Fibroblast of pulmonary artery (primary cell): Measurements from ENCODE around the gene HDDC2.

Source experiments
- DNase-seq: peaks from one replicate; pipeline ENCODE4 v3.0.0-alpha.2; 2010; ENCODE audit warnings: low read depth
- H3K4me3 ChIP-seq: replicated peaks from 2 replicates; pipeline ENCODE4 v1.5.1; 2011; ENCODE audit warnings: low read depth, mild to moderate bottlenecking, control low read depth, low read length, moderate library complexity
- CTCF ChIP-seq: IDR thresholded peaks from 2 replicates; pipeline ENCODE4 v1.5.1; 2011; ENCODE audit warnings: mild to moderate bottlenecking, control low read depth, low read length, inconsistent platforms; ENCODE audit errors: missing control alignments

Gene HDDC2, protein sequence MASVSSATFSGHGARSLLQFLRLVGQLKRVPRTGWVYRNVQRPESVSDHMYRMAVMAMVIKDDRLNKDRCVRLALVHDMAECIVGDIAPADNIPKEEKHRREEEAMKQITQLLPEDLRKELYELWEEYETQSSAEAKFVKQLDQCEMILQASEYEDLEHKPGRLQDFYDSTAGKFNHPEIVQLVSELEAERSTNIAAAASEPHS

DNA sequence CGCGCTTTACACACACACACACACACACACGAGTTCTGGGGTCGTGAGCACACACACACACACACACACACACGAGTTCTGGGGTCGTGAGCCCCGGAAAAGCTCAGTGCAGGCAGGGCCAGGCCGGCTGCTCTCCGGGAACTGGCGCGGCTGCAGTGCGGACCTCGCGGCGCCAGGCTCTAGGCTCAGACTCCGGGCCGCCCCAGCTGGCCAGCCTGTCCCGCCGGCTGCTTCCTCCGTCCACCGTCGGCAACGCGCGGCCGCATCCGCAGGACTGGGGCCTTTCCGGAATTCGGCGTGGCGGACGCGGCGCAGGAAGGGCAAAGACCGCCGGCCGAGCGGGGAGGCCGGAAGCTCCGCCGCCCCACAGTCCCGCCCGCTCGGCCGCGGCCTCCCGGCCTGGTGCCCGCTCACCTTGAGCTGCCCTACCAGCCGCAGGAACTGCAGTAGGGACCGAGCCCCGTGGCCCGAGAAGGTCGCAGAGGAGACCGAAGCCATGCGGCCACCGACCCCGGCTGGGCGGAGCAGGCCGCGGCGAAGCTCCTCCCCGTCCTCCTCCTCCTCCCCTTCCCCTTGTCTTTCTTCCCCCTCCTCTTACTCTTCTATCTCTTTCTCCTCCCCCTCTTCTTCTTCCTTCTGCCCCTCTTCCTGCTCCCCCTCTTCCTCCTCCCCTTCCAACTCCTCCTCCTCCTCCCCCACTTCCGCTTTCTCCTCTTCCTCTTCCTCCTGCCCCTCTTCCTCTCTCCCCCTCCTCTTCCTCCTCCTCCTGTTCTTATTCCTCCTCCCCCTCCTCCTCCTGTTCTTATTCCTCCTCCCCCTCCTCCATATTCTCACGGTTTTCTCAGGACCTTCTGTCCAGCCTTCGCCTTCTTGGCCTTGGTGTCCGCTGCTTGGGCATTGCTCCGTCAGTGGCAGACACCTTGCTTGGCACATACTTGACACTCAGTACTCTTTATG is at the start of gene HDDC2:
TSS of gene HDDC2 (minus strand) at position 533 of the 957 bp plus-strand sequence. CDS start at position 498, 35 bp downstream.
- peak; percentile 76 for DNase-seq
- H3K4me3 ChIP-seq, result peak within 1 kb of the TSS; percentile 72
- TF ChIP-seq CTCF, result no peak

DNA sequence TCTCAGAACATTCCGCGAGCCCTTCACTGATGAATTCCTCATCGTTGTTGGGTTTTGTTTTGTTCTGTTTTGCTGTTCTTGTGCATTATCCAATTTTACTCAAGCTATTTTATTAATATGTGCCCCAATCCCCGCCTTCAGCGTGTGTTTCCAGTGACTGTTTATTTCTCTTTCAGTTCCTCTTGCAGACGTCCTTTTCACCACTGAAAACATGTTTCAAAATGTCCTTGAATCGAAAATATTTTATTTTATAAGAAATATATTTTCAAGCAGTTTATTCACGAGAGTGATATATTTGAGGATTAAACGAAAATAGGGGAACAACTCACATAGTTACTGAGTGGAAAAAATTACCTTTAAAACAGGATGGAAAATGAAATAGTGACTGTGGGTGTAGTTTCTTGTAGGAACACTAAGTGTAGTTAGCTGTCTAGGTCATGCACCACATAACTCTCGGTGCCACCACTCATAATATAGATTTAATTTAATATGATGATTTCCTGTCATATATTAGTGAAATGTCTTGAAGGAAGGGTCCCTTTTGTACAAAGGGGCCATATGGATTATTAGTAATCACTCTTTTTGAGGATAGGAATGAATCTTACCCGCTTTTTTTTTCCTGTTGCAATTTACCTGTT is 45.3 kb upstream of the HDDC2 start:
- TF ChIP-seq CTCF, result no peak
- H3K4me3 ChIP-seq, result no peak overlapping the region
- no peak for DNase-seq

DNA sequence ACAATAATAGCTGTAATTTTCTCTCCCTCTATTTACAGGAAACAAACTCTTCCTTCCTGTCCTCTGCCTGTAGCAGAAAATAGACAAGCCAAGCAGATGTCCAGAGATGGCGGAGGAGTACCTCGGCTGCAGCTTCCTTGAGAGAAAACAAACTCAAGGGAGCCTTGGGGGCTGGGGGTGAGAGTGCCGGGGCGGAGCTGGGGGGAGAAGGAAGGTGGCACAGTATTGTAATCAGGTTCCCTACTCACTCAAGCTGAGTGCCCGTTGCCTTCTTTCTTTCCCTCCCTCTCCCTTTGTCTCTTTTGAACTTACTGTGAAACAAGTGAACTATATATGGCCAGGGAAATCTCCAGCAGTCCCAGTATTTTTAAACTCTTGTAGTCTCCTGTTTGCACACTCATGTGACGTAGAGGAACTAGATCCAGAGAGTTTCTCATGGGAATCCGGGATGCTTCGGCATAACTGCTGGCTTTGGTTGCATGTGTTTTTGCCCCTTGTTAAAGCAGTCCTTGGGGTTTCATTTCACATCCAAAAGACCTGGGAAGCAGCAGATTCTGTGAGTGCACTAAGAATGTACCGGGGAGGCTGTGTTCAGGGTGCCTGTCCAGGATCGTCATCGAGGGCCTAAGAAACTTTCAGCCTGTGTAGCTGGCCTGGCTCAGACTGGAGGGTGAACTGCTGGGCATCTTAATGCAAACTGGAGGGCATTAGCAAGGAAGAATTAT is 44.6 kb upstream of the HDDC2 start:
- no peak for DNase-seq
- H3K4me3 ChIP-seq, result no peak overlapping the region
- no peak for TF ChIP-seq CTCF

GRCh38 chr6:125341460-125341859 is 39.7 kb upstream of the HDDC2 start:
- TF ChIP-seq CTCF, result no peak
- DNase-seq, result no peak

GRCh38 chr6:125340991-125341390 is 39.2 kb upstream of the HDDC2 start:
- TF ChIP-seq CTCF, result no peak
- no peak for DNase-seq
- H3K4me3 ChIP-seq, result no peak overlapping the region

More at GRCh38 chr6:125341460-125341859, 39.7 kb upstream of the HDDC2 start:
- H3K4me3 ChIP-seq, result no peak overlapping the region

DNA sequence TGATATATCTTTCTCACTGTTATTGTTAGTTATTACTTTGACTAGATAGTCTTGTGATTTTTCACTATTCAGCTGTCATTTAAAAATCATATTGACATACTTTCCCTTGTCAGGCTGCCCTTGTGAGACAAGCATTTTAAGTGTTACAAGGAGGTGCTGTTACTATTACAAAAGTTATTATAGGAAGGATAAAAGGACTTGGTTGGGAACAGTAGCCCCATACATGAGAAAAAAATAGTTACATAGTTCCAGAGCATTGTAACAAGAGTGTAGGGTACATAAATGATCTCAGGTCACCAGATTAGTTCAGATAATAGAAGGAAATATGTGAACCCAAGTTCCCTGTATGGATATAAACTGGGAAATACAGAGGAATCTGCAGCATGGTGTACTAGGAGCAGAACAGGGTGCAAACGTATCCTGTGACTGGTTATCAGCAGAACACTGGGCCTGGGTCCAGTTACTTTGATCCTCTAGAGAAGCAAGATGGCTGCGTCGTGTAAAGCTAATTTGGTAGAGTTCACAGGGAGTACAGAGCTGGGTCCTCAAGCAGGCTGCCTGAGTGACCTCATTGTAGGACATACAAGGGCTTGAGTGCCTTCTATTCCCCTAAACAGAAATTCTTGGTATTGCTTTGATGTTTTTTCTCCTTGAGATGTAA is 38.5 kb upstream of the HDDC2 start:
- no peak for TF ChIP-seq CTCF
- no peak for DNase-seq
- H3K4me3 ChIP-seq, result no peak overlapping the region
